ENCODE measurements around the gene RPRD1B. TPM values are rescaled to one million over a fixed set of nuclear protein-coding genes. Genes with fewer than 3 reads are reported as not detected.

Gene RPRD1B
- total and polyA plus RNA-seq, 2 experiments from 2014 or later: 31.0 to 43.5 TPM

- H3K9me3 ChIP-seq (ENCODE audit: low read depth): no peaks in the 10 kb centered on the region
- no peak for TF ChIP-seq CTCF (IDR thresholded peaks at IDR 0.05; ENCODE audit: low read depth, low read length)
- no peak overlapping the region for H3K27ac ChIP-seq
- H3K27me3 ChIP-seq: no peaks in the 10 kb centered on the region
- H3K36me3 ChIP-seq: peaks cover 9% of the 10 kb centered on the region
- peaks cover 18% of the 10 kb centered on the region for H3K4me1 ChIP-seq (ENCODE audit: low read depth)
- DNase-seq (ENCODE audit: low read depth in 1 of 2, low spot score in 1 of 2): no peak
- no peak overlapping the region for H3K4me3 ChIP-seq
Measured at GRCh38 chr20:38130687-38131587, 97.4 kb downstream of the RPRD1B start.

- H3K36me3 ChIP-seq: peaks cover 9% of the 10 kb centered on the region
- H3K4me3 ChIP-seq: no peak overlapping the region
- no peak for DNase-seq (ENCODE audit: low read depth in 1 of 2, low spot score in 1 of 2)
- H3K9me3 ChIP-seq (ENCODE audit: low read depth): no peaks in the 10 kb centered on the region
- no peak for TF ChIP-seq CTCF (IDR thresholded peaks at IDR 0.05; ENCODE audit: low read depth, low read length)
- no peak overlapping the region for H3K27ac ChIP-seq
- H3K27me3 ChIP-seq: no peaks in the 10 kb centered on the region
- peaks cover 18% of the 10 kb centered on the region for H3K4me1 ChIP-seq (ENCODE audit: low read depth)
Measured at GRCh38 chr20:38131588-38132121, 98.1 kb downstream of the RPRD1B start.

- Histone ChIP-seq H3K4me1 (ENCODE audit: low read depth) (peaks cover 12% of the 10 kb centered on the region), H3K9me3 (ENCODE audit: low read depth) (no peaks in the 10 kb centered on the region), H3K27ac (no peak overlapping the region), H3K36me3 (peaks cover 13% of the 10 kb centered on the region), H3K4me3 (no peak overlapping the region), H3K27me3 (no peaks in the 10 kb centered on the region)
- no peak for DNase-seq (ENCODE audit: low read depth in 1 of 2, low spot score in 1 of 2)
- no peak for TF ChIP-seq CTCF (IDR thresholded peaks at IDR 0.05; ENCODE audit: low read depth, low read length)
Measured at GRCh38 chr20:38132156-38132909, 98.8 kb downstream of the RPRD1B start.

- TF ChIP-seq CTCF (IDR thresholded peaks at IDR 0.05; ENCODE audit: low read depth, low read length): no peak
- H3K27me3 ChIP-seq: no peaks in the 10 kb centered on the region
- no peak for DNase-seq (ENCODE audit: low read depth in 1 of 2, low spot score in 1 of 2)
- no peak overlapping the region for H3K27ac ChIP-seq
- no peaks in the 10 kb centered on the region for H3K9me3 ChIP-seq (ENCODE audit: low read depth)
- peaks cover 9% of the 10 kb centered on the region for H3K4me1 ChIP-seq (ENCODE audit: low read depth)
- no peak overlapping the region for H3K4me3 ChIP-seq
- H3K36me3 ChIP-seq: peaks cover 19% of the 10 kb centered on the region
Measured at GRCh38 chr20:38132910-38133501, 99.5 kb downstream of the RPRD1B start.

GRCh38 chr20:38133680-38134426 lies 100.3 kb downstream of the RPRD1B start:
- Histone ChIP-seq H3K36me3 (peaks cover 25% of the 10 kb centered on the region), H3K9me3 (ENCODE audit: low read depth) (no peaks in the 10 kb centered on the region), H3K27ac (peak overlapping the region; percentile 19), H3K27me3 (no peaks in the 10 kb centered on the region), H3K4me1 (ENCODE audit: low read depth) (peaks cover 9% of the 10 kb centered on the region), H3K4me3 (no peak overlapping the region)
- no peak for DNase-seq (ENCODE audit: low read depth in 1 of 2, low spot score in 1 of 2)
- no peak for TF ChIP-seq CTCF (IDR thresholded peaks at IDR 0.05; ENCODE audit: low read depth, low read length)
